HUES6 (cell line): ENCODE data around the gene CPED1.

Experiments
- H3K27ac ChIP-seq: 2 replicates; pipeline ENCODE4 v1.7.0; 2013; ENCODE audit warnings: low read depth, mild to moderate bottlenecking, low read length, inconsistent platforms
- H3K27me3 ChIP-seq: 2 replicates; pipeline ENCODE4 v1.6.1; 2013; ENCODE audit warnings: low read length; ENCODE audit not compliant: control insufficient read depth, insufficient read depth
- H3K36me3 ChIP-seq: 2 replicates; pipeline ENCODE4 v1.6.1; 2013; ENCODE audit warnings: low read length; ENCODE audit not compliant: control insufficient read depth, insufficient read depth
- H3K4me1 ChIP-seq: 2 replicates; pipeline ENCODE4 v1.6.1; 2013; ENCODE audit warnings: low read length; ENCODE audit not compliant: control insufficient read depth, insufficient read depth
- H3K4me3 ChIP-seq: 2 replicates; pipeline ENCODE4 v1.5.1; 2013; ENCODE audit warnings: low read depth, low read length
- H3K9ac ChIP-seq: one replicate; pipeline ENCODE4 v1.6.1; 2013; ENCODE audit warnings: mild to moderate bottlenecking, low read length
- H3K9me3 ChIP-seq: 2 replicates; pipeline ENCODE4 v1.6.1; 2013; ENCODE audit warnings: low read depth, low read length; ENCODE audit not compliant: control insufficient read depth, insufficient read depth

CPED1 gene

DNA sequence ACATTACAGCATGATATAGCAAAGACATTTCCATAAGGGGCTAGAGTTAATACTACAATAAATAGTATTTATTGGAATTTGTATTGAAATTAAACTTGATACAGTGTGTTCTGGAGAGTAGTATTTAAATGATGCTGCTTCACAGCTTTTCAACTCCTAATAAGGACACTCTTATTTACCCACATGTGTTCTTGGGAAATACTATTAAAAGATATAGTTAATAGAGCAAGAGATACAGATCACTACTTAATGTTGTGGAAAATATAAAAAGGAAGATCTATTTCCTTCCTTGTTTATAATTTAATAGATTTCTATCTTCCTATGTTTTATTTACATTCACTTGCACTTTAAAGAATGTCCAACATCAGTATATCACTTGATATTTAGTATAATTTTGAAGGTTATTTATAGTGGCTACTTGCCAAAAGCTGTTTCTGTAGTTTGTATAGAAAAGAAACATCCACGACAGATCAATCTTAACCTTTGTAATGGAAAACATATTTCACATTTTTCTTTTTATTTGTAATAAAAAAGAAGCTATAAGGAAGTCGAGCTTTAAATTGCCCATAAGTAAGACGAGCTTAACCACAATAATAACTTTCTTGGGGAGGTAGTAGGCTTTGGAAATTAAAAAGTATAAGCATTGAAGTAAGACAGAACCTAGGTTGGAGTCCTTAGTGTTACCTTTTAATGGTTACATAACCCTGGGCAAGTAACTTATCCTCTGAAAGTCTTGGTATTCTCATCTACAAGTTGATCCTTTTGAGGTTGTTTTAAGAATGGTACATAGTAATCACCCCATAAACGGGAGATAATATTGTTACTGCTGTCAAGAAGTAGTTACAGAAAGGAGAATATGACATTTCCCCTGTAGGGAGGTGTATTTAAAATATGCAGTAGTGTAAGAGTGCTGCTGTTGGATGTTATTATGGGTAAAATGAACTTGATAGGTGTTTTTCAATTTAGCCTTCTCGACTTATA is 32.8 kb downstream of the CPED1 start:
- H3K4me3 ChIP-seq: no peak overlapping the region
- H3K4me1 ChIP-seq: no peaks in the 10 kb centered on the region
- no peak overlapping the region for H3K27ac ChIP-seq
- H3K36me3 ChIP-seq: no peaks in the 10 kb centered on the region
- H3K27me3 ChIP-seq: no peaks in the 10 kb centered on the region
- no peaks in the 10 kb centered on the region for H3K9me3 ChIP-seq
- H3K9ac ChIP-seq: no peak overlapping the region

DNA sequence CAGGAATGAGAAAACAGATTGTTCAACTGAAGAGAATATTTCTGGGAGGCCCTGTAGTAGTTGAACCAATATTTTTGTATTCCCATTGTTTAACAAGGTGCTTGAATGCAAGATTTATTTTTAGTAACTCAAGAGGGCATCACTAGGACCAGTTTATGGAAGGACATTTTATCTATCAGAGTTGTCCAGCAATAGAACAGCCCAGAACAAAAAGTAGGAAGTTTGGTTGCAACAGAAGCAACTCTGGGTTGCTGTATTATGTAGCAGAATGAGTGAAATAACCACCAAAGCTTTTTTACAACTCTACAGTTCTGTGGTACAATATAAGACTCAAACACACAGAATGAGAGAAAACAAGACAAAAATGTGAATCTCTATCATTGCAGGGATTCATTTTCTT is 34.7 kb downstream of the CPED1 start:
- H3K9me3 ChIP-seq: no peaks in the 10 kb centered on the region
- peaks cover 6% of the 10 kb centered on the region for H3K4me1 ChIP-seq
- no peak overlapping the region for H3K27ac ChIP-seq
- H3K27me3 ChIP-seq: no peaks in the 10 kb centered on the region
- H3K36me3 ChIP-seq: no peaks in the 10 kb centered on the region
- H3K9ac ChIP-seq: no peak overlapping the region
- H3K4me3 ChIP-seq: no peak overlapping the region

DNA sequence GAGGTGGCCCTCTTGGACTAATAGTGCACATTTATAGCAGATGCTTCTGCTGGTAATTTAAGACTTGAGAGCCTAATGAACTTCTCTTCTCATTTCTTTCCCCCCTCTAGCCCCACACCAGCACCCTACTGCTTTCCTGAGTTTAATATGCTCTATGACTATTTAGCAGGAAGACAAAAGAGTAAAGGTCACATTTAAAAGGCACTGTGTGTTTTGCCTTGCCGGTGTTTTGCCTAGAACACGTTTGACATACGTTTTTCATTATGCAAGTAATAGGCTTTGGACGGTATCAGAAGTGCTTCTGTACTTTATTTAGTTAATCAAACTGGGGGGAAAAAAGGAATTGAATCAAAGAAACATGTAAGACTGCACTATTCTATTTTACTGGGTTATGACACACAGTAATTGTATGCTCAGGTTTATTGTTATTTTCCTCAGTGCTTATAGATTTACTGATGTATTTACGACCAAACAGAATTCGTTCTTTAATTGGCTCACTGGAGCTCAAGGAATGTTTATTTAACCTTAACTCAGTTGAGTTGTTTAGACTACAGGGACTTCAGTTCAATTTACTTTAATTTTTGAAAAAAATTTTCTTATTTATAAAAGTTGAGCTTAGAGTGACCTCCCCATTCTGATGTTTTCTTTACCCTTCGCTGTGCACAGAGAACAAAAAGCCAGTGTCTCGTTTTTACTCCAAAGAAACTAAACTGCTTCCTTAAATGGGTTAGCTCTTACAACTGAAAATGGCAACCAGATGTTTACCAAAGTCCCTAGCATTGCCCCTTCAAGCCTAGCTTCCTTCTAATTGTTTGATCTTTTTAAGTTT is 35.4 kb downstream of the CPED1 start:
- Histone ChIP-seq H3K36me3 (no peaks in the 10 kb centered on the region), H3K4me1 (peaks cover 8% of the 10 kb centered on the region), H3K27ac (no peak overlapping the region), H3K9me3 (no peaks in the 10 kb centered on the region), H3K4me3 (no peak overlapping the region), H3K9ac (no peak overlapping the region), H3K27me3 (no peaks in the 10 kb centered on the region)

DNA sequence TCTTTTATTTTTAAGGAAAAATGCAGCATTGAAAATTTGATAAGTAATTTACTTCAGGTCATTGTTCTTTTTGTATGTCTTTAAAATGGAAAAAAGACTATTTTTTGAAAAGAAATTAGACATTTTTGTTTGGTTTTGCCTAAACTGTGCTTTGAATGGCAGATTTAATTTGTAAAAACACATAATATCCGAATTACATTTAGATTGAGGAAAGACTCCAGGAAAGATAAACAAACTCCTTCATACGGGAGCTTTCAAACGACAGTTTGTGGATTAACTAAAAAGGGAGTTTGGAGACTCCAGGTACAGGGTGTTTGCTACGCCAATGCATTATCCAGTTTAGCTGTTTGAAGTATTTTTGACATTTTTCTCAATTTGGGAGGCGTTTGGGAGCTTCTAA is 36.1 kb downstream of the CPED1 start:
- no peaks in the 10 kb centered on the region for H3K9me3 ChIP-seq
- no peak overlapping the region for H3K9ac ChIP-seq
- H3K36me3 ChIP-seq: no peaks in the 10 kb centered on the region
- H3K4me3 ChIP-seq: no peak overlapping the region
- no peaks in the 10 kb centered on the region for H3K27me3 ChIP-seq
- peaks cover 8% of the 10 kb centered on the region for H3K4me1 ChIP-seq
- no peak overlapping the region for H3K27ac ChIP-seq

DNA sequence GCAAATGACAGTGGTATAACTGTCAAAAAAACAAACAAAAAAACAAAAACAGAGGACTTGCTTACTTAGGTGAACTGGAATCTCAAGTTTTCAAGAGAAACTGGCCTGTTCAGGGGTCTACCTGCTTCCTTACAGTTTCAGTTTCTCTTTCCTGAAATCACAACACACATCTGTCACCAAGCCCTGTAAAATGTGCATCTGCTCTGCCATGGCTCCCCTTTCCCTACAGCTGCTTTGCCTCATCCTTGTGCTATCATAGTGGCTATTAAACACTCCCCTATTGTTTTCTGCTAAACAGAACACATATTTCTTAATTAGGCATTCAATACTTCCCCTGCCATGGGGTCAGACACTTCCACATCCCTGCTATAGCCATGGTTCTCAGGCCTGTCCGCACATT is 37.6 kb downstream of the CPED1 start:
- no peaks in the 10 kb centered on the region for H3K9me3 ChIP-seq
- peaks cover 8% of the 10 kb centered on the region for H3K4me1 ChIP-seq
- H3K9ac ChIP-seq: no peak overlapping the region
- H3K4me3 ChIP-seq: no peak overlapping the region
- H3K27me3 ChIP-seq: no peaks in the 10 kb centered on the region
- no peak overlapping the region for H3K27ac ChIP-seq
- H3K36me3 ChIP-seq: no peaks in the 10 kb centered on the region

DNA sequence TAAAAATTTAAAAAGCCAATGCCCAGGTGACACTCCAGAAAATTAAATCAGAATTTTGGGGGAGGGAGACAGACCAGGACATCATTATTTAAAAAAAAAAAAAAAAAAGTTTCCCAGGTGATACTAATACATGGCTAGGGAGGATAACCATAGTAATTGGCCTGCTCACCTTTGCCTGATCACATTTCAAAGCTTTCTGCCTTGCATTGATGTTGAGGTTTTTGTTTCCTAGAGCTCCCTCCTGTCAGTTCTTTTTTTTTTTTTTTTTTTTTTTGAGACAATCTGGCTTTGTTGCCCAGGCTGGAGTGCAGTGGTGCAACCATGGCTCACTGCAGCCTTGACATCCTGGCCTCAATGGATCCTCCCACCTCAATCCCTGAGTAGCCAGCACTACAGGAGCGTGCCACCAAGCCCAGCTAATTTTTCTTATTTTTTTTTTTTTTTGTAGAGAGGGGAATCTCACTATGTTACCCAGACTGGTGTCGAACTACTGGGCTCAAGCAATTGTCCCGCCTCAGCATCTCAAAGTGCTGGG is 38.1 kb downstream of the CPED1 start:
- Histone ChIP-seq H3K36me3 (no peaks in the 10 kb centered on the region), H3K27me3 (no peaks in the 10 kb centered on the region), H3K27ac (no peak overlapping the region), H3K9me3 (no peaks in the 10 kb centered on the region), H3K4me3 (no peak overlapping the region), H3K9ac (no peak overlapping the region), H3K4me1 (peaks cover 8% of the 10 kb centered on the region)

DNA sequence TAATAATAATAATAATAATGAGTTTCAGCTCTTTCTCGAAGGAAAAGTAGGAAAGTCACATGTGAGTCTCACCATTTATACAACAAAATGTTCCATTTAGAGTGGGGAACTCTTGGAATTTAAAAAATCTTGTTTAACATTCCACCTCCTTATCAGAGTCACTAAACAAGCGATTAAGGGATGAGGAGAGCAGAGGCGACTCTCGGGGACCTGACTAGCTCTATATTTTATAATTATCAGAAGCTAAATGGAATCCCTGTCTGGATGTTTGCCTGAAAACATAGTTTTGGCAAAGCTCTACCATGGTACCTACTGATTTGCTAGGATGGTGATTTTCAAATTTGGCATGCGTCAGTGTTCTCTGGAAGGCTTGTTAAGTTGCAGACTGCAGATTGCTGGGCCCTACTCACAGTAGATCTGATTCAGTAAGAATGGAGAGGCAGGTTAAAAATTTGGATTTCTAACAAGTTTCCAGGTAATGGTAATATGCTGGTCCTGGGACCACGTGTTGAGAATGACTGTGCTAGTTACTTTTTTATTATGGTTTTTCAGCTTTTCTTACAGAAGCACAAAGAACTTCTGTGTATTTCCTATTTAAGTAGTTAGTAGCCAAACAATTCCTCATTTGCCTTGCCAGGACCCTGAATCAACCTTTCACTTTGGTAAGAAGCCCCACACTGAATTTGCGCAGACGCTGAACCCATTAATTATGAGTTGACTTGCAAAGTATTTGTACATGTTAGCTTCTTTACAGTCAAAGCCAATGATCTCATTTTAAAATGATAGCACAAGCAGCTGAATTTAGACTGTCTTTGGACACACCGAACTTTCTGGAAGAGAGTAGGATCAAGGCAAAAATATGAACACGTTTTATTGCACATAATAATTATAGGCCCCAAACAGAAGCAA is 39.5 kb downstream of the CPED1 start:
- H3K9ac ChIP-seq: no peak overlapping the region
- no peaks in the 10 kb centered on the region for H3K27me3 ChIP-seq
- H3K36me3 ChIP-seq: no peaks in the 10 kb centered on the region
- H3K4me3 ChIP-seq: no peak overlapping the region
- H3K4me1 ChIP-seq: peaks cover 8% of the 10 kb centered on the region
- H3K9me3 ChIP-seq: no peaks in the 10 kb centered on the region
- H3K27ac ChIP-seq: no peak overlapping the region

DNA sequence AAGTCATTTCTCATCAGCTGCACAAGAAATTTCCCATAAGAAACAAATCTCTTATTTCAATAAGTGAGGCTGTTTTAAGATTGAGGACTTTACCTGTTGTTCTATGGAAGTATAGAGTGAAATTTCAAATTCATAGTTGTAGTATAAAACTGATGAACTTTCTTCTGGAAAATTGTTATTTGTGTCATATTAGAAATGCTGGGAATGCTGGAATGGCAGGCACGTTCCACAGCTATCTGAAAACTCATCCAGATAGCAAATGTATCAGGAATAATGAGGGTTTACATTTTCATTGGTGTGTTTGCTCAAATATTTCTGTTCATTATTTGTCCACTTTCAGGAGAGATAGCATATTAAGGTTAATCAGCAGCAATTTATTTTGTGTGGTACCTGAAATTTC is 40.8 kb downstream of the CPED1 start:
- Histone ChIP-seq H3K4me3 (no peak overlapping the region), H3K36me3 (no peaks in the 10 kb centered on the region), H3K9ac (no peak overlapping the region), H3K27ac (no peak overlapping the region), H3K9me3 (no peaks in the 10 kb centered on the region), H3K27me3 (no peaks in the 10 kb centered on the region), H3K4me1 (peaks cover 8% of the 10 kb centered on the region)

DNA sequence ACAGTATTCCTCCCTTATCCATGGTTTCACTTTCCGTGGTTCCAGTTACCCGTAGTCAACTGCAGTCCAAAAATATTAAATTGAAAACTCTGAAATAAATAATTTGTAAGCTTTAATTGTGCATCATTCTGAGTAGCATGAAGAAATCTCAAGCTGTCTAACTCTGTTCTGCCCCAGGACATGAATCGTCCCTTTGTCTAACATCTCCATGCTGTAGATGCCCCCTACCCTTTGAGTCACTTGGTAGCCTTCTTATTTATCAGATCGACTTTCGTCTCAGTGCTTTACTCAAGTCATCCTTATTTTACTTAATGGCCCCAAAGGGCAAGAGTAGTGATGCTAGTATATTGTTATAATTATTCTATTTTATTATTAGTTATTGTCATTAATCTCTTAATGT is 41.8 kb downstream of the CPED1 start:
- Histone ChIP-seq H3K9ac (no peak overlapping the region), H3K9me3 (no peaks in the 10 kb centered on the region), H3K27ac (no peak overlapping the region), H3K27me3 (no peaks in the 10 kb centered on the region), H3K36me3 (no peaks in the 10 kb centered on the region), H3K4me3 (no peak overlapping the region), H3K4me1 (peaks cover 8% of the 10 kb centered on the region)

DNA sequence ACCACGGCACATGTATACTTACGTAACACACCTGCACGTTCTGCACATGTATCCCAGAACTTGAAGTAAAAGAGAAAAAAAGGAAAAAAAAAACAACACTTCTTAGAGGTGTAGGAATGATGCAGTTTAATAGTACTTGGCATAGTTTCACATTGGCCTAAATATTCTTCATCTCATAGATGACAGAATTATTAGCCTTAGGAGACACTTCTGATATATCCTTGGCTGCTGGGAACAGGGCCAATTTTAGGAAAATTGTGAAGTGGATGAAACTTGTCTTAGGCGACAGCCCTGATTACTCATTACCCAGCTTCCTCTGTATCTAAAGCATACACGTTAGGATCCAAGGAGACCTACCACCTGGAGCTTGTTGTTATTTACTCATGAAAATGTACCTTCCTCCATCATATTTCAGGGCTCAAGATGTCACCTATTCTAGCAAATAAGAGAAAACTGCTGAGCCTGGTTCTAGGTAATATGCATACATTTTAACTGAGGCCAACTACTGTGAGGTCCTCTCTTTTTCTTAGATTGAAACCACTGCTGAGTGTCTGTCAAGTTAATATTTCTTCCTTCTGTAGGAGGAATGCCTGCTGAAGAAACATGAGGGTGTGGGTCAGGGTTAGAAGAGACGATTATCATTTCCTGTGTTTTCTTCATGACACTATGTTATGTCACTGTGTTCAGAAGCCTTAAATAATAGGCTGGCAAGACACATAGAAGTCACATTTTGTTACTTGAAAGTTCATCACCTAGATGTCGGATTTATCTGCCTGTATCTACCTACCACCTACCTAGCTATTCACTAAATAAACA is 44.3 kb downstream of the CPED1 start:
- Histone ChIP-seq H3K27ac (no peak overlapping the region), H3K9me3 (no peaks in the 10 kb centered on the region), H3K36me3 (no peaks in the 10 kb centered on the region), H3K4me1 (peaks cover 5% of the 10 kb centered on the region), H3K27me3 (no peaks in the 10 kb centered on the region), H3K4me3 (no peak overlapping the region), H3K9ac (no peak overlapping the region)
